HG03378 (cell line): ENCODE measurements around the gene SETD5.
"Not testable (repeated sequence)": the region's sequence is repeated elsewhere in the genome, so short reads cannot be mapped to it uniquely, and the experiment has no call there.

ENCODE experiments used
- ATAC-seq: cut with Tn5 transposase; IDR thresholded peaks from one replicate; pipeline ENCODE4 v1.9.1; 2021; ENCODE audit warnings: mild to moderate bottlenecking, moderate library complexity; ENCODE audit not compliant: unreplicated experiment

The SETD5 gene

DNA sequence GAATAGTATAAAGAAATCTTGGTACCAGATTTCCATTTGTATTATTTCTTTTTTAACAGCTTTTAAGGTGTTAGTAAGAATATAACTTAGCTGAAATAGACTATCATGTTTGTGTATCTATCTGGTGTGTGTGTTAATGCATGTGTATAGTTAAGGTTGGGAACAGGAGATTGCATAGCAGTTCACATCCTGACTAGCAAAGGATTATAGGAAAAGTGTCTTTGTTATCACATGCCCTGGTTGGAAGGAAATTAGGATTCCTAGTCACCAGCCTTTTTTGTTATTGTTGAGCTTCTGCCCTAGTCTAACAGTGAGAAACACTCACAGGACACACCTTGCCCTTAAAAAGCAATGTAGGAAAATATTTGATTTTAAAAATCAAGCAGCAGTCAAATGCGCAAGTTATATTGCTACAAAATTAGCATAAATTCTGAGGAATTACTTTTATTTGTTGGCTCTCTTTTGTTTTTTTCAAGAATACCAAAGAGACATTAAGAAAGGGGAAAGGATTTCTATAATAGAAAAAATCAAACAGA is 58.2 kb downstream of the SETD5 start:
- ATAC-seq: no peak

DNA sequence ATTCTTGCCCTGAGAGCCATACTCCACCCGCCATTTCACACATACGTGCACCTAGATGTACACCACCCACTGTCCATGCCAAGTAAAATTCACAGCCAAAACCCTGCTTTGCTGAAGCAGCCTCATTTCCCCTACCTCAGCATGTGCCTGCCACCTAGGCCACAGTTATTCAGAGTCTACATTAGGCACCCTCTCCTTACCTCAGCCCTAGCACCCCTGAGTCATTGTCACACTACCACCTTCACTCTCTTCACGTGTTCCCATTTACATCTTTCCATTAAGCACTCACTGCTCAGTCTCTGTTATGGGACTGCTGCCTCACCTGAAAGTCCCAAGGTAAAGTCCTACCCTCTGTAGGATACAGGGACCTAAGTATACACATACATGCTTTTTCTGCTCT is 70.0 kb downstream of the SETD5 start:
- ATAC-seq: no peak

- no peak for ATAC-seq
Measured at GRCh38 chr3:9468460-9468859, 71.0 kb downstream of the SETD5 start.

DNA sequence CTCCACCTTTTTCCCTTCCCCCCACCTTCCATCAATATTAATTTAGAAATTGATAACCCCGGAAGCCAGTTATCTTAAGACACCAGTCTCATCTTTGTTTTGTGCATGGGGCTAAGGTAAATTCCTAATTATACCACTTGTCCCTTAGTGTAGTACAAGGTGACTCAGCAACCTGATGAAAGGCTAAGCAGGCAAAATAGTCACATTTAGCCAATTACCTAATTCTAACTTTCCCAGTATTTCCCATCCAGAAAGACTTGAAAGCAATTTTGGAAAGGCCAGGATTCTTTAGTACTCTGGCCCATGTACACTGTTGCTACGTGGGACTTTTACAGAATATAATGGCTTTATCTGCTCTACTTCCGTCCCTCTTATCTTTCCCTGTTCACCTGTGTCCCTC is 72.6 kb downstream of the SETD5 start:
- no peak for ATAC-seq

GRCh38 chr3:9473496-9474065 is 76.2 kb downstream of the SETD5 start:
- ATAC-seq: no peak

DNA sequence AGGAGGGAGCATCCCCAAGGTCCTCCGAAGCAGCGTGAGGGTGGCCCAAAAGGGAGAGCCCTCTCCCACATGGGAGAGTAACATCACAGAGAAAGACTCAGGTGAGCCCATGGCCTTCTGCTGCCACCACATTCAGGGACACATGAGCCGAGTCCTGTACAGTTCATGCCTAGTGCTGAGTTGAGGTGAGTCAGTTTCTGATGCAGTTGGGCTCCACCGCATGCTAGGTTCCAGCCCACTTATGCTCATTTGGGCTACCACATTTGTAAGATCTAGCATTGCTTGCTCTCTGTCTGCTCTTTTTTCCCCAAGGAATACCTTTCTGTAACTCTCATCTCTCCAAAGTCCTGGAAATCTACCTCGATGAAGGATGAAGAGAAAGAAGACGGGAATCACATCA is 77.1 kb downstream of the SETD5 start:
- no peak for ATAC-seq

GRCh38 chr3:9476935-9477334 is 79.5 kb downstream of the SETD5 start:
- no peak for ATAC-seq

GRCh38 chr3:9480265-9480664 is 82.8 kb downstream of the SETD5 start:
- ATAC-seq: no peak

DNA sequence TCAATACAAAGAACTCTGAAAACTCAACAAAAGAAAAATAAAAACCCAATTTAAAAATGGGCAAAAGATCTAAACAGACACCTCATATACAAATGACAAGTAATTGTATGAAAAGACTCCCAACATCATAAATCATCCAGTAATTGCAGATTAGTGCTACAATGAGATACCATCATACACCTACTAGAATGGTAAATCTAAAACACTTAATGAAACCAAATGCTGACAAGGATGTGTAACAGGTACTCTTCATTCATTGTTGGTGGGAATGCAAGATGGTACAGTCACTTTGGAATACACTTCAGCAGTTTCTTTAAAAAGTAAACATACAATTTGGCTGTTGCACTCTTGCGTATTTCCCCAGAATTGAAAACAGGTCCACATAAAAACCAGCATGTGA is 87.8 kb downstream of the SETD5 start:
- ATAC-seq: no peak

DNA sequence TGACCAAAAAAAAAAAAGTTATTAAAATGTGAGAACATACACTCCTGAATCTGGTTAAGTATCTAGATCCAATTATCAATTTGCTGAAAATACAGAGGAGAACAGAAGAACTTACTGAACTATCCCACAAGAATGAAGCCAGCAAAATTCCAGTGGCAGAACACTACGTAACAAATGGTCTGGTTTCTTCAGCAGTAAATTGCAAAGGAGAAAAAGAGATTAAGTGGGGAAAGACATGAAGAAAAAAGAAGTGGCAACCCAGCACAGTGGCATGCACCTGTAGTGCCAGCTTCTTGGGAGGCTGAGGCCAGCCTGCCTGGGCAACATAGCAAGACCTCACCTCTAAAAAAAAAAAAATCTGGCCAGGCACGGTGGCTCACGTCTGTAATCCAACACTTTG is 94.1 kb downstream of the SETD5 start:
- ATAC-seq: no peak

- ATAC-seq: not testable (repeated sequence)
Measured at GRCh38 chr3:9494036-9494435, 96.6 kb downstream of the SETD5 start.

DNA sequence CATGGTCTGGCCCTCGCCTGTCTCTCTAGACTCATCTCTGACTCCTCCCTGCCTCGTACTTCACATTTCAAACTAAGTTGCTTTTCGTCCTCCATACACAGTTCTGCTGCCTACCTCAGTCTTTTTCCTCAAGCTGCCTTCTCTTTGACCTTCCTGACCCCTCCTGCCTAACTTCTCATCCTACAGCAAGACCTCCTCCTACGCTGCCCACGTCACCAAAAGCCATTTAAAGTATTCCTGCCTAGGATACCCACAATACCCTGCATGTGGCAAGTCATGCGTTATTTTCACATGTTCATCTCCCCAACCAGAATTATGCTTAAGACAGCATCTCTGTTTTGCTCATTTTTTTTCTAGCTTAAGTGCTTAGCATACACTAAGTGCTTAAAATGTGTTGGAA is 99.5 kb downstream of the SETD5 start:
- no peak for ATAC-seq

DNA sequence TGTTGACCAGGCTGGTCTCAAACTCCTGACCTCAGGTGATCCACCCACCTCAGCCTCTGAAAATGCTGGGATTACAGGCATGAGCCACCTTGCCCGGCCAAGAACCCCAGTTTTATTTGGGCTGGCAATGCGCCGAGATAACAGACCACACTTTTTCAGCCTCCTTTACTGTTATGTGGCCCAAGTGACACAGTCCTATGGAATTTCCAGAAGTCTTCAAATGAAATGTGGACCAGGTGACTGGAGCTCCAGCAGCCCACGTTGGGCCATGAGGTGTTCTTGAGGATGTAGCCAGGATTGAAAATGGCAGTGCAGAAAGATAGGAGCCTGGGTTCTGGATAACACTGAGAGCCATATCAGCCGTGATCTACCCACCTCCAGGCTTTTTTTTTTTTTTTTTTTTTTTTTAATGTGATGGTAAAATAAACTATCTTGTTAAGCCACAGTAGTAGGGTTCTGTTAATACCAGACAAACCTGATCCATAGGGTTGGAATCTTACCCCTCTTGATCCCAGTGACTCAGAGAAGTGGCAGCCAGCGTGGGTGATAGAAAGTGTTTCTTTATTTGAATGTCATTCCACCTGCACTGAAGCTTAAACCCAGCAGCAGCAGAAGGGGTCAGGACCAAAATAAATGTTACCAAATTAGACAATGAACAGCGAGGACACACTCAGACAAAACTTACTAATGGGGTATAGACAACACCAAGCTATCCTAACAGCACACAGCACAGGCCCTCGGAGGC is 100.6 kb downstream of the SETD5 start:
- ATAC-seq: no peak

DNA sequence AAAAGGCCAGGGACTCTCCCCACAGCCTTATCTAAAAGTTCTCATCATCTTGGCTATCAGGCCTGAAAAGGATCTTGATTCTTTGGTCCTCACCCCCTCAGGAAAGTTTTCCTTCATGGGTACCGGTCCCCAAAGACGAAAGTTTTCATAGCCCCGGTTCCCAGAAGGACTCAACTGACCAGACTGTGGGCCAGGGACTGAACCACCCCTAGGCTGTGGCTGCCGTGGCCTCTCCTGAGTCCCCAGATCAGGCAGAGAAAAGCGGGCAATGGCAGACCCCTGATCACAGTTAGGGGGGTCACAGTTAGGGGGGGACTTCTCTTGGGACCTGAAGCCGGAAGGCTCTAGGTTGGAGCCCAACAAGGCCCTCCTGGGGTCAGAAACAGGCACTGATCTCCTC is 101.4 kb downstream of the SETD5 start:
- no peak for ATAC-seq

GRCh38 chr3:9499455-9500107 is 102.2 kb downstream of the SETD5 start:
- ATAC-seq: no peak

GRCh38 chr3:9500108-9501050 is 103.0 kb downstream of the SETD5 start:
- ATAC-seq: no peak

DNA sequence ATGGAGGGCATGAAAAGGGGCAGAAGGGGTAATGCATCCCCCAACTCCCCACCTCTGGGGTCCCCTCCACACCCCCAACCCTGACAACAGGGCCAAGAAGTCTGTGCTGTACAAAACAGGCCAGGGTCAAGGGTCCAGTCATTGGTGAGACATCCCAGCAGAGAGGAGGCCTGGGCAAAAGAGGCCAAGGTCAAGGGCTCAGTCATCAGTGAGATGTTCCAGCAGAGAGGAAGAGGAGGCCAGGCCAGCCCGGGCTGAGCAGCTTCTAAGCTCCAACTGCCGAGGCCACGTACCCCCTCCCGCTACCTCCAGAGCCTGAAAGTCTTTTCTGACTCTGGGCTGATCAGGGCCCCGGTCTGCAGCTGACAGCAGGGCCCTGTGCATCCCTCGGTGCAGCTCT is 103.8 kb downstream of the SETD5 start:
- ATAC-seq: no peak

- ATAC-seq: no peak
Measured at GRCh38 chr3:9503283-9503682, 105.9 kb downstream of the SETD5 start.

DNA sequence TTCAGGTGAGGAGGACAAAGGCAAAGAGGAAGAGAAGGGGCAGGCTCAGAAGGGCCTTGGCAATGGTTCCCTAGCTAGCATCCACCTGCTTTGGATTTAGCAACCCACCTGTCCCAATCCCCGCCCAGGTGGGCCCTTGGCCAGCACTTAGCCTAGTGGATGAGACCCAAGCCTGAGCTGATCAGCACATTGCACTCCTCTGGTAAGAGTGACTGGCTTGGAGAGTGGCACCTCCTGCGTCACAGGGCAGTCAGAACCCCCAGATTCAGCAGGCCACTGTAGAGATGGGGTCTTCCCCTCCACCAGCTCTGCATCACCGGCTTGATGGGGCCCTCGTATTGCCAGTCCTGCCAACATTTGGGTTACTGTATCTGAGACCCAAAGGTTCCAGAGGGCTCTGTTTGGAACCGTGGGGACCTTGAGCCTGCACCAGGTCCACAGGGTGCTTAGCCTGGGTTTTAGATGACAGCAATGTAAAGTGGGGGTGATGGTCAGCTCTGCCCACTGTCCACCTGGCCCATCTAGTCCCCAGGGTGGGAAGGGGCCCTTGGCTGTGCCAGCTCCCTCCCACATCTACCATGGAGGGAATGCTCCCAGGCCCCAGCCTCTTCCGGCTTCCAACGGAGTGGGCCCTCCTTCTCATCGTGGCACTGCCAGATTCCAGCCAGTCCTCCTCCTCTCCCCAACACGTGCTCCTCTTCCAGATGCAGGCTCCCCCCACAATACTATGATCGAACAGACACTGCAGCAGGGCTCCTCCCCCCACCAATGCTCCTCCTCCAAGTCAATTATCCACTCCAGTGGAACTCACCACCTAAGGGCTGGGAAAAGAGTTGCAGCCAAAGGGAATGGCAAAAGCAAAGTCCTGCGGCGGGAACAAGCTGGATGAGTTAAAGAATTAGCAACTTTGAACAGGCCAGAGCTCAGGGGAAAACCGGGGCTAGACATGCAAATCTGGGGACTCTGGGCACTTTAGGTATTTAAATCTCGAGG is 110.5 kb downstream of the SETD5 start:
- ATAC-seq: no peak

- no peak for ATAC-seq
Measured at GRCh38 chr3:9508781-9509180, 111.4 kb downstream of the SETD5 start.
